MM.1S (cell line): Measurements from ENCODE around the gene CCDC177.
A peak's percentile ranks its signal among the peaks of the same experiment; 100 is the strongest.

ENCODE experiments used
- EZH2phosphoT487 ChIP-seq: fragments of 300-600 bp; sonication (generic); IDR thresholded peaks from 2 replicates; pipeline ENCODE4 v1.6.1; 2018; ENCODE audit warnings: antibody characterized with exemption, low read length
- TF ChIP-seq, protein P1 (sequence below): fragments of 300-600 bp; sonication (generic); IDR thresholded peaks from 2 replicates; pipeline ENCODE4 v1.5.1; 2016; ENCODE audit warnings: antibody characterized with exemption, low read length, mixed read lengths

- TF ChIP-seq EZH2phosphoT487: no peak
- TF ChIP-seq, protein P1, sequence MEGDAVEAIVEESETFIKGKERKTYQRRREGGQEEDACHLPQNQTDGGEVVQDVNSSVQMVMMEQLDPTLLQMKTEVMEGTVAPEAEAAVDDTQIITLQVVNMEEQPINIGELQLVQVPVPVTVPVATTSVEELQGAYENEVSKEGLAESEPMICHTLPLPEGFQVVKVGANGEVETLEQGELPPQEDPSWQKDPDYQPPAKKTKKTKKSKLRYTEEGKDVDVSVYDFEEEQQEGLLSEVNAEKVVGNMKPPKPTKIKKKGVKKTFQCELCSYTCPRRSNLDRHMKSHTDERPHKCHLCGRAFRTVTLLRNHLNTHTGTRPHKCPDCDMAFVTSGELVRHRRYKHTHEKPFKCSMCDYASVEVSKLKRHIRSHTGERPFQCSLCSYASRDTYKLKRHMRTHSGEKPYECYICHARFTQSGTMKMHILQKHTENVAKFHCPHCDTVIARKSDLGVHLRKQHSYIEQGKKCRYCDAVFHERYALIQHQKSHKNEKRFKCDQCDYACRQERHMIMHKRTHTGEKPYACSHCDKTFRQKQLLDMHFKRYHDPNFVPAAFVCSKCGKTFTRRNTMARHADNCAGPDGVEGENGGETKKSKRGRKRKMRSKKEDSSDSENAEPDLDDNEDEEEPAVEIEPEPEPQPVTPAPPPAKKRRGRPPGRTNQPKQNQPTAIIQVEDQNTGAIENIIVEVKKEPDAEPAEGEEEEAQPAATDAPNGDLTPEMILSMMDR: peak; percentile 31; the same call in 1 of the 2 replicates
Measured at GRCh38 chr14:69612783-69613130, 38.1 kb upstream of the CCDC177 start.
